ENCODE data around the gene ATP6V0E2. TPM values are rescaled to one million over a fixed set of nuclear protein-coding genes. Genes with fewer than 3 reads are reported as not detected.
A peak's percentile ranks its signal among the peaks of the same experiment; 100 is the strongest.

Gene ATP6V0E2
- total RNA-seq, 1 donor from 2014 or later, result 3.6 TPM

- no peak for ATAC-seq
Observed at GRCh38 chr7:149838992-149839408, 34.8 kb upstream of the ATP6V0E2 start.

GRCh38 chr7:149839933-149840332 is 33.8 kb upstream of the ATP6V0E2 start:
- ATAC-seq, result no peak

GRCh38 chr7:149843566-149843965 is 30.2 kb upstream of the ATP6V0E2 start:
- no peak for ATAC-seq

GRCh38 chr7:149844445-149844844 is 29.3 kb upstream of the ATP6V0E2 start:
- ATAC-seq, result no peak

GRCh38 chr7:149845257-149845980 is 28.4 kb upstream of the ATP6V0E2 start:
- no peak for ATAC-seq

- no peak for ATAC-seq
Observed at GRCh38 chr7:149846021-149846420, 27.7 kb upstream of the ATP6V0E2 start.

GRCh38 chr7:149846436-149847046 is 27.2 kb upstream of the ATP6V0E2 start:
- ATAC-seq, result no peak

GRCh38 chr7:149849174-149849573 is 24.6 kb upstream of the ATP6V0E2 start:
- no peak for ATAC-seq

GRCh38 chr7:149850007-149850594 is 23.7 kb upstream of the ATP6V0E2 start:
- ATAC-seq, result no peak

- no peak for ATAC-seq
Observed at GRCh38 chr7:149850716-149851115, 23.1 kb upstream of the ATP6V0E2 start.

GRCh38 chr7:149851449-149851848 is 22.3 kb upstream of the ATP6V0E2 start:
- no peak for ATAC-seq

- ATAC-seq, result no peak
Observed at GRCh38 chr7:149853157-149853556, 20.6 kb upstream of the ATP6V0E2 start.

- peak; percentile 60 for ATAC-seq
Observed at GRCh38 chr7:149854611-149855360, 19.0 kb upstream of the ATP6V0E2 start.

GRCh38 chr7:149855361-149856305 is 18.1 kb upstream of the ATP6V0E2 start:
- no peak for ATAC-seq

- no peak for ATAC-seq
Observed at GRCh38 chr7:149856583-149856982, 17.2 kb upstream of the ATP6V0E2 start.

GRCh38 chr7:149859369-149859768 is 14.4 kb upstream of the ATP6V0E2 start:
- no peak for ATAC-seq

- no peak for ATAC-seq
Observed at GRCh38 chr7:149859876-149860275, 13.9 kb upstream of the ATP6V0E2 start.

GRCh38 chr7:149860821-149861727 is 12.7 kb upstream of the ATP6V0E2 start:
- no peak for ATAC-seq

- no peak for ATAC-seq
Observed at GRCh38 chr7:149861728-149862045, 12.1 kb upstream of the ATP6V0E2 start.

GRCh38 chr7:149862156-149862555 is 11.6 kb upstream of the ATP6V0E2 start:
- no peak for ATAC-seq

- ATAC-seq, result no peak
Observed at GRCh38 chr7:149863500-149863899, 10.3 kb upstream of the ATP6V0E2 start.
